ENCODE measurements around the gene BBS7. TPM values are rescaled to one million over a fixed set of nuclear protein-coding genes. Genes with fewer than 3 reads are reported as not detected.

The BBS7 gene
- total and polyA plus RNA-seq, 2 donors (not counting 3 experiments of a cell fraction or from before 2014, with no cell fraction given): 20.0 to 21.7 TPM

DNA sequence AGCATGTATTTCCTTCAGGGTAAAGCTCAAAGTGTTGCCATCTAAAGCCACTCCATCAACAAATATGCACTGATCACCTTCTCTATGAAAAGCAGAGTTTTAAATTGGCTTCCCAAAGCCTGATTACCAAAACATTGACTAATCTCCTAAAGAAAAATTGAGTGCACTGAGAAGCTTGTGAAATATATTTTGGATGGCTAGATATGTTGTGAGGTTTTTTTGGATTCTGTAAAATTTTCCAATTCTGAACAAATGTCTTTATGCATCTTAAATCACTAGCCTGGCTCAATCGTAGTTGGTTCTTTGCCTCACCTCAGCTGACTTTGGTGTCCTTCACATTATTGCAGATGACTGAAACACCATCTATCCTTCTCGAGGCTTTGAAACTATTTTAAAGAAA, 84.1 kb downstream of the BBS7 start:
- no peak overlapping the region for H3K27ac ChIP-seq (ENCODE audit: insufficient read depth, low read depth, low read length)
- H3K79me2 ChIP-seq (ENCODE audit: control insufficient read depth, insufficient read depth, low read length): no peaks in the 10 kb centered on the region
- dilution Hi-C loops (cut with MboI; ENCODE audit: extremely low pct_ligation_motif_present, low sequenced_read_pairs) (no loop called here), intact Hi-C loops (cut with micrococcal nuclease) (no loop called here)
- ChIA-PET POLR2A (no interaction called here), CTCF (no interaction called here)
- H3K4me1 ChIP-seq (ENCODE audit: control insufficient read depth, extremely low read depth, insufficient read depth, low read length): peaks cover 21% of the 10 kb centered on the region
- TF ChIP-seq POLR2AphosphoS5 (IDR thresholded peaks at IDR 0.05; ENCODE audit: insufficient read depth, low read depth, low read length) (no peak), MYC (IDR thresholded peaks at IDR 0.05; ENCODE audit: low read depth, low read length) (no peak), JUN (IDR thresholded peaks at IDR 0.05; ENCODE audit: borderline replicate concordance, insufficient read depth, insufficient read length, low read depth) (no peak), GATA2 (IDR thresholded peaks at IDR 0.05; ENCODE audit: insufficient read depth, insufficient read length, low read depth, low read length) (no peak), FOS (IDR thresholded peaks at IDR 0.05; ENCODE audit: borderline replicate concordance, insufficient read depth, low read length) (no peak), MAX (IDR thresholded peaks at IDR 0.05; ENCODE audit: insufficient read depth, insufficient read length) (no peak), EZH2 (IDR thresholded peaks at IDR 0.05; ENCODE audit: borderline replicate concordance, low read depth, low read length, severe bottlenecking) (no peak), CTCF (IDR thresholded peaks at IDR 0.05; ENCODE audit: extremely low read depth in 1 of 2, insufficient read depth in 1 of 2, low read depth in 1 of 2, low read length in 2 of 2) (no peak), POLR2A (IDR thresholded peaks at IDR 0.05; ENCODE audit: low read depth, low read length) (no peak)
- H4K20me1 ChIP-seq (replicated peaks; ENCODE audit: control insufficient read depth, extremely low read depth, insufficient read depth, low read length): no peaks in the 10 kb centered on the region
- H2AFZ ChIP-seq (ENCODE audit: low read depth, low read length): no peak overlapping the region
- FAIRE-seq: no peak
- no peaks in the 10 kb centered on the region for H3K9me1 ChIP-seq (replicated peaks; ENCODE audit: control insufficient read depth, extremely low read depth, insufficient read depth, low read length)
- no peak overlapping the region for H3K4me3 ChIP-seq (replicated peaks in 1 of 3; ENCODE audit: insufficient read depth in 1 of 3, low read depth in 1 of 3, low read length in 3 of 3)
- BruUV-seq (replicated peaks): no TSS peak
- H3K27me3 ChIP-seq (ENCODE audit: control insufficient read depth in 2 of 2, insufficient read depth in 2 of 2, low read length in 2 of 2): peaks cover 0 to 2% of the 10 kb centered on the region in 2 experiments
- H3K9ac ChIP-seq (replicated peaks; ENCODE audit: extremely low read depth, insufficient read depth, low read length): no peak overlapping the region
- H3K36me3 ChIP-seq (ENCODE audit: control insufficient read depth in 2 of 2, extremely low read depth in 1 of 2, insufficient read depth in 2 of 2, low read length in 2 of 2): no peaks in the 10 kb centered on the region
- no peak overlapping the region for H3K4me2 ChIP-seq (ENCODE audit: insufficient read depth, low read length)
- no peak for DNase-seq (ENCODE audit: low read depth, low spot score)
- H3K9me3 ChIP-seq (replicated peaks; ENCODE audit: control insufficient read depth, insufficient read depth, low read length): no peaks in the 10 kb centered on the region
